HepG2 (cell line): ENCODE measurements around the gene CD7. TPM values are rescaled to one million over a fixed set of nuclear protein-coding genes. Genes with fewer than 3 reads are reported as not detected.
A peak's percentile ranks its signal among the peaks of the same experiment; 100 is the strongest.

Experiments
- FIP1L1 ChIP-seq: fragments of 200-400 bp; formaldehyde crosslinking; IDR thresholded peaks from 2 replicates; pipeline ENCODE4 v1.6.1; 2018; ENCODE audit warnings: low read depth, mild to moderate bottlenecking, low read length, moderate library complexity, borderline replicate concordance; ENCODE audit not compliant: insufficient read depth
- HDAC1 ChIP-seq: sonication (generic); formaldehyde crosslinking; IDR thresholded peaks from 2 replicates; pipeline ENCODE4 v1.5.1; 2020; ENCODE audit warnings: mild to moderate bottlenecking, missing genetic modification reagents
- HOXA3 ChIP-seq: sonication (generic); formaldehyde crosslinking; IDR thresholded peaks from 2 replicates; pipeline ENCODE4 v1.5.0; 2020; ENCODE audit warnings: missing genetic modification reagents
- HOXA5 ChIP-seq: sonication (generic); formaldehyde crosslinking; IDR thresholded peaks from 2 replicates; pipeline ENCODE4 v1.4.0; 2020; ENCODE audit warnings: missing genetic modification reagents
- JUNB ChIP-seq: sonication (generic); formaldehyde crosslinking; IDR thresholded peaks from 2 replicates; pipeline ENCODE4 v1.8.0; 2022; ENCODE audit warnings: missing genetic modification reagents, mild to moderate bottlenecking, borderline replicate concordance
- KAT8 ChIP-seq: IDR thresholded peaks from 2 replicates; pipeline ENCODE4 v1.6.1; 2016; ENCODE audit warnings: missing genetic modification reagents, missing compliant biosample characterization
- MAF1 ChIP-seq: sonication (generic); formaldehyde crosslinking; IDR thresholded peaks from 2 replicates; pipeline ENCODE4 v1.5.0; 2020; ENCODE audit warnings: missing genetic modification reagents, borderline replicate concordance
- RBM39 ChIP-seq: fragments of 200-400 bp; formaldehyde crosslinking; IDR thresholded peaks from one replicate; pipeline ENCODE4 v1.6.1; 2018; ENCODE audit warnings: antibody characterized with exemption, mild to moderate bottlenecking, low read depth, low read length; ENCODE audit not compliant: poor library complexity, severe bottlenecking
- YEATS2 ChIP-seq: sonication (generic); formaldehyde crosslinking; IDR thresholded peaks from 2 replicates; pipeline ENCODE4 v1.4.0; 2020; ENCODE audit warnings: missing genetic modification reagents, borderline replicate concordance
- ZFP90 ChIP-seq: sonication (generic); formaldehyde crosslinking; IDR thresholded peaks from 2 replicates; pipeline ENCODE4 v1.8.0; 2022; ENCODE audit warnings: missing genetic modification reagents, mild to moderate bottlenecking, inconsistent platforms, borderline replicate concordance
- ZNF180 ChIP-seq: sonication (generic); formaldehyde crosslinking; IDR thresholded peaks from 2 replicates; pipeline ENCODE4 v1.4.0; 2020; ENCODE audit warnings: low read depth, missing genetic modification reagents, borderline replicate concordance
- ZNF333 ChIP-seq: sonication (generic); formaldehyde crosslinking; IDR thresholded peaks from 2 replicates; pipeline ENCODE4 v1.4.0; 2020; ENCODE audit warnings: mild to moderate bottlenecking, missing genetic modification reagents, borderline replicate concordance
- ZNF44 ChIP-seq: sonication (generic); formaldehyde crosslinking; IDR thresholded peaks from 2 replicates; pipeline ENCODE4 v1.5.1; 2020; ENCODE audit warnings: mild to moderate bottlenecking, missing genetic modification reagents
- ZNF614 ChIP-seq: IDR thresholded peaks from 2 replicates; pipeline ENCODE4 v1.6.1; 2018; ENCODE audit warnings: missing biosample characterization, missing genetic modification reagents, inconsistent platforms, borderline replicate concordance
- ZNF7 ChIP-seq: IDR thresholded peaks from 2 replicates; pipeline ENCODE4 v1.6.1; 2016; ENCODE audit warnings: missing biosample characterization, missing genetic modification reagents
- ZNF766 ChIP-seq: sonication (generic); formaldehyde crosslinking; IDR thresholded peaks from 2 replicates; pipeline ENCODE4 v1.5.0; 2020; ENCODE audit warnings: missing genetic modification reagents, borderline replicate concordance
- ZSCAN9 ChIP-seq: IDR thresholded peaks from 2 replicates; pipeline ENCODE4 v1.6.1; 2016; ENCODE audit warnings: borderline replicate concordance
- polyA plus RNA-seq, 8 experiments: library from polyadenylated mRNA; depleted of rRNA in 3 of 8; stranded (reverse) in 7 of 8; unstranded in 1 of 8; fragments of >200 nt; fragmentation: Illumina TruSeq in 4 of 8; extraction: Trizol in 4 of 8; gene quantifications; 2 replicates each; pipeline versions ENCODE4 v1.2.1 to v1.2.3, GENCODE V29; 2011 to 2016; ENCODE audit warnings: low read depth in 4 of 8, missing spikeins in 1 of 8, mixed read lengths in 1 of 8; ENCODE audit not compliant: insufficient read depth in 1 of 8
- total RNA-seq, 5 experiments: library from RNA; depleted of rRNA; stranded (reverse); fragments of >200 nt; fragmentation: Illumina TruSeq; extraction: Trizol; gene quantifications; 2 replicates each; pipeline ENCODE4 v1.2.3, GENCODE V29; 2016; ENCODE audit warnings: low read depth in 1 of 5
- TF ChIP-seq, protein P1 (sequence below): sonication (generic); formaldehyde crosslinking; IDR thresholded peaks from 2 replicates; pipeline ENCODE4 v1.4.0; 2020; ENCODE audit warnings: missing genetic modification reagents, mild to moderate bottlenecking, borderline replicate concordance
- TF ChIP-seq, protein P2 (sequence below): sonication (generic); formaldehyde crosslinking; IDR thresholded peaks from 2 replicates; pipeline ENCODE4 v1.5.0; 2020; ENCODE audit warnings: missing genetic modification reagents, mild to moderate bottlenecking, borderline replicate concordance
- TF ChIP-seq, protein P3 (sequence below): IDR thresholded peaks from 2 replicates; pipeline ENCODE4 v1.6.1; 2018; ENCODE audit warnings: missing genetic modification reagents

Gene CD7
- total and polyA plus RNA-seq, 2 of the 13 experiments (the other 11 are each of a cell fraction or from before 2014, with no cell fraction given): 67.6 to 76.4 TPM

DNA sequence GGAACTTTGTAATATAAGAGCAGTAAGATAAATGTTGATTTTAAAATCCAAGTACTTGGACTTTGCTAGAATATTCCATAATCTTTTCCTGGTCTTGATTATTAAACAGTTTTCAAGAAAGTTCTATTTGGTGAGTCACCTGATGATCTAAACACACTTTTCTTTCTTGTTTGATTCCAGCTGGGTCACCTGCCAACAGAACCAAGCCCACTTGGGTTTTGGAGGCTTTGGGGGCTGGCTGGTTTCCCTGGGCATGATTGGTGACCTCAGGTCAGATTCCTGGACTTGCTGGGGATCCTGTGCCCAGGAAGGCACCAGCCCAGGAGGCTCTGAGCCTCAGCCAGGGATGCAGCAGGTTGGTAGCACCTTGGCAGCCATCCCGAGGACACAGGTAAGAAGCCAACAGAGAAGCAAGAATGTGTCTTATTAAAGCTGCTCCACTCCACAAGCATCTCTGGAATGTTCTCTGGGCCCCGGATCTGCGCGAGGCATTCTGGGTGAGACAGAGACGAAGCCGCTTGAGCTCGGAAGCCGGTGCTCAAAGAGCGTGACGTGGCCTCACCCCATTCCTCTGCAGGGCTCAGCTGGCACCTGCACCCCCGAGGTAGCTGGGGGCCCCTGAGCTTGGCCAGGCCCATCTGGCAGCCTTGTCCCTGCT lies 38.5 kb upstream of the CD7 start (continued):
- TF ChIP-seq ZNF766 (CRISPR knock-in tag): peak; percentile 50; the same call in 1 of the 2 replicates
- TF ChIP-seq YEATS2 (CRISPR knock-in tag): no peak
- TF ChIP-seq HOXA3 (CRISPR knock-in tag): peak; percentile 55
- TF ChIP-seq, protein P1, sequence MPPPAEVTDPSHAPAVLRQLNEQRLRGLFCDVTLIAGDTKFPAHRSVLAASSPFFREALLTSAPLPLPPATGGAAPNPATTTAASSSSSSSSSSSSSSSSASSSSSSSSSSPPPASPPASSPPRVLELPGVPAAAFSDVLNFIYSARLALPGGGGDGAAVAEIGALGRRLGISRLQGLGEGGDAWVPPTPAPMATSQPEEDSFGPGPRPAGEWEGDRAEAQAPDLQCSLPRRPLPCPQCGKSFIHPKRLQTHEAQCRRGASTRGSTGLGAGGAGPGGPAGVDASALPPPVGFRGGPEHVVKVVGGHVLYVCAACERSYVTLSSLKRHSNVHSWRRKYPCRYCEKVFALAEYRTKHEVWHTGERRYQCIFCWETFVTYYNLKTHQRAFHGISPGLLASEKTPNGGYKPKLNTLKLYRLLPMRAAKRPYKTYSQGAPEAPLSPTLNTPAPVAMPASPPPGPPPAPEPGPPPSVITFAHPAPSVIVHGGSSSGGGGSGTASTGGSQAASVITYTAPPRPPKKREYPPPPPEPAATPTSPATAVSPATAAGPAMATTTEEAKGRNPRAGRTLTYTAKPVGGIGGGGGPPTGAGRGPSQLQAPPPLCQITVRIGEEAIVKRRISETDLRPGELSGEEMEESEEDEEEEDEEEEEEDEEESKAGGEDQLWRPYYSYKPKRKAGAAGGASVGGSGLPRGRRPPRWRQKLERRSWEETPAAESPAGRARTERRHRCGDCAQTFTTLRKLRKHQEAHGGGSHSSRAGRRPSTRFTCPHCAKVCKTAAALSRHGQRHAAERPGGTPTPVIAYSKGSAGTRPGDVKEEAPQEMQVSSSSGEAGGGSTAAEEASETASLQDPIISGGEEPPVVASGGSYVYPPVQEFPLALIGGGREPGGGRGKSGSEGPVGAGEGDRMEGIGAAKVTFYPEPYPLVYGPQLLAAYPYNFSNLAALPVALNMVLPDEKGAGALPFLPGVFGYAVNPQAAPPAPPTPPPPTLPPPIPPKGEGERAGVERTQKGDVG (CRISPR knock-in tag): no peak
- 0 out of 2 replicates have a peak, but pooled peaks have one; percentile 43 for TF ChIP-seq MAF1 (CRISPR knock-in tag)
- TF ChIP-seq, protein P2, sequence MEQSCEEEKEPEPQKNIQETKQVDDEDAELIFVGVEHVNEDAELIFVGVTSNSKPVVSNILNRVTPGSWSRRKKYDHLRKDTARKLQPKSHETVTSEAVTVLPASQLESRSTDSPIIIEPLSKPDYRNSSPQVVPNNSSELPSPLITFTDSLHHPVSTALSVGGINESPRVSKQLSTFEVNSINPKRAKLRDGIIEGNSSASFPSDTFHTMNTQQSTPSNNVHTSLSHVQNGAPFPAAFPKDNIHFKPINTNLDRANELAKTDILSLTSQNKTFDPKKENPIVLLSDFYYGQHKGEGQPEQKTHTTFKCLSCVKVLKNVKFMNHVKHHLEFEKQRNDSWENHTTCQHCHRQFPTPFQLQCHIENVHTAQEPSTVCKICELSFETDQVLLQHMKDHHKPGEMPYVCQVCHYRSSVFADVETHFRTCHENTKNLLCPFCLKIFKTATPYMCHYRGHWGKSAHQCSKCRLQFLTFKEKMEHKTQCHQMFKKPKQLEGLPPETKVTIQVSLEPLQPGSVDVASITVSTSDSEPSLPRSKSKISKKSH (CRISPR knock-in tag): no peak
- no peak for TF ChIP-seq ZNF614 (CRISPR knock-in tag)
- TF ChIP-seq, protein P3, sequence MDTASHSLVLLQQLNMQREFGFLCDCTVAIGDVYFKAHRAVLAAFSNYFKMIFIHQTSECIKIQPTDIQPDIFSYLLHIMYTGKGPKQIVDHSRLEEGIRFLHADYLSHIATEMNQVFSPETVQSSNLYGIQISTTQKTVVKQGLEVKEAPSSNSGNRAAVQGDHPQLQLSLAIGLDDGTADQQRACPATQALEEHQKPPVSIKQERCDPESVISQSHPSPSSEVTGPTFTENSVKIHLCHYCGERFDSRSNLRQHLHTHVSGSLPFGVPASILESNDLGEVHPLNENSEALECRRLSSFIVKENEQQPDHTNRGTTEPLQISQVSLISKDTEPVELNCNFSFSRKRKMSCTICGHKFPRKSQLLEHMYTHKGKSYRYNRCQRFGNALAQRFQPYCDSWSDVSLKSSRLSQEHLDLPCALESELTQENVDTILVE: no peak
- no peak for TF ChIP-seq RBM39
- TF ChIP-seq ZNF44 (CRISPR knock-in tag): no peak
- TF ChIP-seq HOXA5 (CRISPR knock-in tag): no peak
- no peak for TF ChIP-seq ZNF7 (CRISPR knock-in tag)
- no peak for TF ChIP-seq FIP1L1
- no peak for TF ChIP-seq JUNB (CRISPR knock-in tag)
- TF ChIP-seq KAT8 (CRISPR knock-in tag): 0 out of 2 replicates have a peak, but pooled peaks have one; percentile 21
- TF ChIP-seq ZNF180 (CRISPR knock-in tag): no peak
- no peak for TF ChIP-seq ZNF333 (CRISPR knock-in tag)
- TF ChIP-seq ZSCAN9 (CRISPR knock-in tag): no peak
- 0 out of 2 replicates have a peak, but pooled peaks have one; percentile 37 for TF ChIP-seq ZFP90
- no peak for TF ChIP-seq HDAC1 (CRISPR knock-in tag)
